ENCODE results near the gene ATP7B.
A peak's percentile ranks its signal among the peaks of the same experiment; 100 is the strongest.

ATP7B gene

DNA sequence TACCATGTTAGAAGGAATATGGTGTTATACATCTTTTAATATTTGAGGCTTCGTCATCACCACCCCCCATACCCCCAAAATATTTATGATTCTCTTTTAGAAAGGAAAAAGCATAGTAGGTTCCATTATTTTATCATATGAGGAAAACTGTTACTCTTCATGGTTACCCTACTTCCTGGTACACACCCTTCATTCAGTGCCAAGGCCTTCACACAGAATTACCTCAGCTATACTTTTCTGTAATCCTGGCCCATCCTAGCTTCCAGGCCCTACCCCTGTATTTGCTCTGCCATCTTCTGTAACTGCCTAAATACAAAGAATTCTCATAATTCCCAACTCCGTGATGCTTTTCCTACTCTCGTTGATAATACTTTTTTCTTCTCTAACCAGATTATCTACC lies 8.9 kb upstream of the ATP7B start:
- DNase-seq = no peak
- no peak overlapping the region for H3K27ac ChIP-seq
- no peak overlapping the region for H3K4me3 ChIP-seq
- H3K36me3 ChIP-seq = peaks cover 32 to 75% (median 54%) of the 10 kb centered on the region in 3 donors
- no peaks in the 10 kb centered on the region for H3K4me1 ChIP-seq
- H3K27me3 ChIP-seq = no peaks in the 10 kb centered on the region
- TF ChIP-seq, protein P1, sequence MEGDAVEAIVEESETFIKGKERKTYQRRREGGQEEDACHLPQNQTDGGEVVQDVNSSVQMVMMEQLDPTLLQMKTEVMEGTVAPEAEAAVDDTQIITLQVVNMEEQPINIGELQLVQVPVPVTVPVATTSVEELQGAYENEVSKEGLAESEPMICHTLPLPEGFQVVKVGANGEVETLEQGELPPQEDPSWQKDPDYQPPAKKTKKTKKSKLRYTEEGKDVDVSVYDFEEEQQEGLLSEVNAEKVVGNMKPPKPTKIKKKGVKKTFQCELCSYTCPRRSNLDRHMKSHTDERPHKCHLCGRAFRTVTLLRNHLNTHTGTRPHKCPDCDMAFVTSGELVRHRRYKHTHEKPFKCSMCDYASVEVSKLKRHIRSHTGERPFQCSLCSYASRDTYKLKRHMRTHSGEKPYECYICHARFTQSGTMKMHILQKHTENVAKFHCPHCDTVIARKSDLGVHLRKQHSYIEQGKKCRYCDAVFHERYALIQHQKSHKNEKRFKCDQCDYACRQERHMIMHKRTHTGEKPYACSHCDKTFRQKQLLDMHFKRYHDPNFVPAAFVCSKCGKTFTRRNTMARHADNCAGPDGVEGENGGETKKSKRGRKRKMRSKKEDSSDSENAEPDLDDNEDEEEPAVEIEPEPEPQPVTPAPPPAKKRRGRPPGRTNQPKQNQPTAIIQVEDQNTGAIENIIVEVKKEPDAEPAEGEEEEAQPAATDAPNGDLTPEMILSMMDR (IDR thresholded peaks at IDR 0.05) = no peak
- intact Hi-C loops (cut with DNase I; ENCODE audit: low total_unique reads) = no loop called here
- H3K9me3 ChIP-seq = no peaks in the 10 kb centered on the region

DNA sequence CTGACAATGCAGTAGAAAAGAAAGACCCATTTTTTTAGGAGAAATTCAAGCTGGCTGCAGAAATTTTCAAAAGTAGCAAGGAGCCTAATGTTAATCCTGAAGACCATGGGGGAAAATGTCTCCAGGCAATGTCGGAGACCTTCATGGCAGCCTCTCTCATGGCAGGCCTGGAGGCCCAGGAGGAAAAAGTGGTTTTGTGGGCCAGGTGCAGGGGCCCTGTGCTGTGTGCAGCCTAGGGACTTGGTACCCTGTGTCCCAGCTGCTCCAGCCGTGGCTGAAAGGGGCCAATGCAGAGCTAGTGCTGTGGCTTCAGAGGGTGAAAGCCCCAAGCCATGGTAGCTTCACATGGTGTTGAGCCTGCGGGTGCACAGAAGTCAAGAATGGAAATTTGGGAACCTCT lies 5.0 kb upstream of the ATP7B start:
- no peak for DNase-seq
- TF ChIP-seq, protein P1 (IDR thresholded peaks at IDR 0.05) = no peak
- Histone ChIP-seq H3K9me3 (no peaks in the 10 kb centered on the region), H3K36me3 (peaks cover 5 to 37% (median 17%) of the 10 kb centered on the region in 3 donors), H3K27ac (no peak overlapping the region), H3K4me3 (no peak overlapping the region), H3K27me3 (no peaks in the 10 kb centered on the region), H3K4me1 (peaks cover 0 to 14% (median 5%) of the 10 kb centered on the region in 4 donors)
- intact Hi-C loops (cut with DNase I; ENCODE audit: low total_unique reads) = loop anchor here (10.0 kb wide), 3 partner anchors 211 to 561 kb away; partner anchors contain the start of genes DHRS12, INTS6 and WDFY2

DNA sequence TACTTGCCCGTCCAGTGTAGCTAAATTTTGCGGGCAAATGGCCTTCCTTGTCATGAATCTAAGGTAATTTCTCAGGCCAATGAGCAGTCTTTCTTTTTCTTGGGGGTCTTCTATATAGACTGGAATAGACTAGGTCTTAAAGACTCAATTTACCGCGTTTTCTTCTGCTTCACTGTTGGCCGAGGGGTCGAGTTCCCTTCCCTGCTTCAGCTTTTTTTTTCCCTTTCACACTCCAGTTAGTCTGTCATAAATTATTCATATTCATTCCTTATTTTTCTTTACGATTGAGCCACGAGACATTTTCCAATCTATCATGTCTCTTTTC lies 1.2 kb upstream of the ATP7B start:
- intact Hi-C loops (cut with DNase I; ENCODE audit: low total_unique reads) = loop anchor here (5.0 to 10.0 kb wide), 4 partner anchors 208 to 558 kb away; partner anchors contain the start of genes DHRS12, INTS6, VPS36 and WDFY2
- TF ChIP-seq, protein P1 (IDR thresholded peaks at IDR 0.05) = no peak
- H3K4me3 ChIP-seq = peak overlapping the region; percentile 89 to 94
- H3K27ac ChIP-seq = peak overlapping the region; percentile 75 to 83
- H3K27me3 ChIP-seq = no peaks in the 10 kb centered on the region
- peaks cover 0 to 23% (median 7%) of the 10 kb centered on the region in 4 donors for H3K4me1 ChIP-seq
- no peaks in the 10 kb centered on the region for H3K9me3 ChIP-seq
- peaks cover 0 to 12% (median under 1%) of the 10 kb centered on the region in 3 donors for H3K36me3 ChIP-seq
- no peak for DNase-seq

DNA sequence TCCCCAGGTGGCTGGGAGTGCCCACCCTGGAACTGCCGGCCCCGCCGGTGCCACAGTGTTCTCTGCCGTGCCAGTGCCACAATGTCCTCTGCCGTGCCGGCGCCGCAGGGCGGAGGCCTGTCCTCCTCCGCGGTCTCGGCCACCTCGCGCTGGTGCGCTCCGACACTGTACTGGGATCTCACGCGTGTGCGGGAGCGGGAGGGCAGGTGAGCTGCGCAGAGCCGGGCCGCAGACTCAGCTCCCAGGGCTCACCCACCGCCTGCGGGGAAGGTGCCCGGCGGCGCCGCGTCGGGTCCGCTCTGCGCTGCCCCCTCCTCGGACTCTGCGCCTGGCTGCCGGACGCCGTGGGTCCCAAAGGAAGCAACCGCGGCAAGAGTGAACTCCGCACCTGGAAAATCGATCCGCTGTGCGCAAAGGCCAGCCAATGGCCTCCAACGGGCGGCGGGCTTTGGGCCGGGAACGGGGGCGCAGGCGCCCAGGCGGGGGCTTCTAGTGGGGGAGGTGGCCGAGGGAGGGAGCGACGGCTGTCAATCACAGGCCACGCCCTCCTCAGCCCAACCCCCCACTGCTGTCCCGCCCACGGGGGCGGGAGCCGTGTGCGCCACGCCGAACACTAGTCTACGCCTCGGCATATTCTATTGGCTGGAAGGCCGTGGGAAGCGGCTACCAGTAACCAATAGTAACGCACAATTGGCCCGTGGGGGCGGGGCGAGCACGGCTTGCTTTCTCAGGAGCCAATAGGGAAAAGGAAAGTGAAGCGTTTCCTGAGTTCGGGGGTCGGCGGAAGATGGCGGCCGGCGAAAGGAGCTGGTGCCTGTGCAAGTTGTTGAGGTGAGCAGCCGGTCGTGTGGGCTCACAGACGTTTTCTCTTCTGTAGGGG lies 622 bp upstream of the ATP7B start, which contains the start of gene ALG11:
TSS of gene ALG11 (plus strand) at position 767 of the 880 bp plus-strand sequence. CDS start at position 788, 21 bp downstream.
- peak within 1 kb of the TSS; percentile 89 to 94 for H3K4me3 ChIP-seq
- H3K4me1 ChIP-seq = peaks cover 0 to 23% (median 7%) of the 10 kb centered on the region in 4 donors
- peak; percentile 100 for DNase-seq
- H3K9me3 ChIP-seq = no peaks in the 10 kb centered on the region
- intact Hi-C loops (cut with DNase I; ENCODE audit: low total_unique reads) = loop anchor here (5.0 to 10.0 kb wide), 4 partner anchors 207 to 557 kb away; partner anchors contain the start of genes DHRS12, INTS6, VPS36 and WDFY2
- TF ChIP-seq, protein P1 (IDR thresholded peaks at IDR 0.05) = peak in 1 of 2 experiments; percentile 11
- peak within 1 kb of the TSS; percentile 75 to 83 for H3K27ac ChIP-seq
- peaks cover 0 to 12% (median 0%) of the 10 kb centered on the region in 3 donors for H3K36me3 ChIP-seq
- no peaks in the 10 kb centered on the region for H3K27me3 ChIP-seq

DNA sequence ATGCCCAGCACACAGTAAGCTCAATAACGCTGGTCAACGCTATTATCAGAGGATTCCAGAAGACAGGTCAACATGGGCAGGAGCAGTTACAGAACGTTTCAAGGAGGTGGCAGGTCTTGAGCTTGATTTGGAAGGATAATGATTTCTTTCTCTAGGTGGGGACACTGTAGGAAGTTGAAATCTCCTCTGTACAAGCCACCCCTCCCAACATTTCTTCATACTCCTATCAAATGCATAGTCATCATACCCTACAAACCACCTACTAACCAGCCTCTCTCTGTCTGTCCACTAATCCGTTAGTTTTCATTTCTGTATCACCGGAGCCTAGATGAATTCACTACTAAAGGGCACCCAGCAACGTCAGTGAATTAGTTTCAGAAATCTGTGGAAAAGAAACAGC lies 1.3 kb downstream of the ATP7B start:
- H3K27ac ChIP-seq = no peak overlapping the region
- intact Hi-C loops (cut with DNase I; ENCODE audit: low total_unique reads) = loop anchor here (5.0 to 10.0 kb wide), 5 partner anchors 117 to 555 kb away; partner anchors contain the start of genes DHRS12, INTS6, NEK5 and VPS36

More for the DNA sequence above, 1.3 kb downstream of the ATP7B start:
- TF ChIP-seq, protein P1 (IDR thresholded peaks at IDR 0.05) = no peak
- peaks cover 0 to 23% (median 7%) of the 10 kb centered on the region in 4 donors for H3K4me1 ChIP-seq
- H3K36me3 ChIP-seq = no peaks in the 10 kb centered on the region
- H3K27me3 ChIP-seq = no peaks in the 10 kb centered on the region
- H3K9me3 ChIP-seq = no peaks in the 10 kb centered on the region
- no peak for DNase-seq
- H3K4me3 ChIP-seq = no peak overlapping the region

All from tibial artery (tissue), 4 donors.